T-helper 2 cell treated with Interferon-gamma antibody and Interleukin-4, amounts not matched to agents 100 ng/mL and 5 ng/mL, for 36 hours (primary cell): ENCODE data around the gene RUNX2. TPM values are rescaled to one million over a fixed set of nuclear protein-coding genes. Genes with fewer than 3 reads are reported as not detected.

Experiments used
- intact Hi-C: fragments of 100-400 bp; cut with micrococcal nuclease; formaldehyde crosslinking; loops from one replicate; pipeline ENCODE4 v1.15.1; 2023
- total RNA-seq: library from RNA; stranded (reverse); gene quantifications from 2 replicates; pipeline ENCODE4 v1.2.3, GENCODE V29; 2022

RUNX2 gene
- total RNA-seq, 1 donor from 2014 or later = 34.7 TPM

- intact Hi-C loops = no loop called here
Measured at GRCh38 chr6:45681860-45682511, 353.9 kb downstream of the RUNX2 start.

GRCh38 chr6:45684476-45684875, 356.3 kb downstream of the RUNX2 start:
- intact Hi-C loops = no loop called here

GRCh38 chr6:45685076-45685475, 356.9 kb downstream of the RUNX2 start:
- intact Hi-C loops = no loop called here

GRCh38 chr6:45686841-45687569, 358.9 kb downstream of the RUNX2 start:
- intact Hi-C loops = no loop called here

- intact Hi-C loops = no loop called here
Measured at GRCh38 chr6:45687570-45687969, 359.4 kb downstream of the RUNX2 start.

- intact Hi-C loops = no loop called here
Measured at GRCh38 chr6:45688180-45688579, 360.1 kb downstream of the RUNX2 start.

- intact Hi-C loops = no loop called here
Measured at GRCh38 chr6:45689926-45690615, 361.9 kb downstream of the RUNX2 start.

- intact Hi-C loops = no loop called here
Measured at GRCh38 chr6:45690846-45691245, 362.7 kb downstream of the RUNX2 start.

GRCh38 chr6:45691426-45691825, 363.3 kb downstream of the RUNX2 start:
- intact Hi-C loops = no loop called here

GRCh38 chr6:45692021-45692420, 363.9 kb downstream of the RUNX2 start:
- intact Hi-C loops = no loop called here

GRCh38 chr6:45696738-45697137, 368.6 kb downstream of the RUNX2 start:
- intact Hi-C loops = no loop called here

- intact Hi-C loops = no loop called here
Measured at GRCh38 chr6:45697605-45698004, 369.5 kb downstream of the RUNX2 start.

GRCh38 chr6:45698046-45698445, 369.9 kb downstream of the RUNX2 start:
- intact Hi-C loops = no loop called here

- intact Hi-C loops = no loop called here
Measured at GRCh38 chr6:45699663-45700062, 371.5 kb downstream of the RUNX2 start.

- intact Hi-C loops = no loop called here
Measured at GRCh38 chr6:45702849-45703739, 375.0 kb downstream of the RUNX2 start.

GRCh38 chr6:45704056-45704800, 376.1 kb downstream of the RUNX2 start:
- intact Hi-C loops = no loop called here

GRCh38 chr6:45705137-45705855, 377.2 kb downstream of the RUNX2 start:
- intact Hi-C loops = no loop called here

GRCh38 chr6:45706319-45706718, 378.2 kb downstream of the RUNX2 start:
- intact Hi-C loops = no loop called here

GRCh38 chr6:45707176-45707575, 379.0 kb downstream of the RUNX2 start:
- intact Hi-C loops = no loop called here

GRCh38 chr6:45709781-45710220, 381.7 kb downstream of the RUNX2 start:
- intact Hi-C loops = loop anchor here (1.0 to 10.0 kb wide), 7 partner anchors 28 to 1115 kb away; no protein-coding TSS in a partner anchor
